Activated CD8-positive, alpha-beta T cell treated with anti-CD3 and anti-CD28 coated beads for 36 hours (primary cell): ENCODE data around the gene USP15. TPM values are rescaled to one million over a fixed set of nuclear protein-coding genes. Genes with fewer than 3 reads are reported as not detected.

Experiments used
- ATAC-seq: fragments of 200-7000 bp; cut with Tn5 transposase; one replicate; pipeline ENCODE4 v1.10.0; 2021; ENCODE audit warnings: mild to moderate bottlenecking, moderate library complexity
- CTCF ChIA-PET: fragments of 350-600 bp; sonication (Branson Sonifier 250); formaldehyde crosslinking; loops from one replicate; lab custom pipeline; 2021; ENCODE audit warnings: antibody characterized with exemption; lab: Charles Lee
- POLR2A ChIA-PET: fragments of 350-600 bp; sonication (Branson Sonifier 250); formaldehyde crosslinking; loops from one replicate; lab custom pipeline; 2021; ENCODE audit warnings: antibody characterized with exemption; lab: Charles Lee
- DNase-seq: peaks from one replicate; pipeline ENCODE4 v3.0.0-alpha.2; 2020
- H3K27ac Mint-ChIP-seq: one replicate; pipeline ENCODE4 v1.8.0; 2021; ENCODE audit warnings: mild to moderate bottlenecking, mixed read lengths
- H3K27me3 Mint-ChIP-seq: one replicate; pipeline ENCODE4 v1.8.0; 2021; ENCODE audit warnings: mixed read lengths
- H3K36me3 Mint-ChIP-seq: one replicate; pipeline ENCODE4 v1.8.0; 2021; ENCODE audit warnings: low read depth, mixed read lengths
- H3K4me1 Mint-ChIP-seq: one replicate; pipeline ENCODE4 v1.8.0; 2021; ENCODE audit warnings: low read depth, mixed read lengths
- H3K4me3 Mint-ChIP-seq: one replicate; pipeline ENCODE4 v1.8.0; 2021; ENCODE audit warnings: mild to moderate bottlenecking, moderate library complexity, mixed read lengths
- H3K9me3 Mint-ChIP-seq: one replicate; pipeline ENCODE4 v1.8.0; 2021; ENCODE audit warnings: mixed read lengths
- intact Hi-C: fragments of 100-400 bp; cut with micrococcal nuclease; formaldehyde crosslinking; loops from one replicate; pipeline ENCODE4 v1.10.0; 2022
- total RNA-seq, 2 experiments: library from RNA; stranded (reverse); gene quantifications; one replicate each; pipeline ENCODE4 v1.2.3, GENCODE V29; 2021
- TF ChIP-seq, protein P1 (sequence below): fragments of 200-600 bp; IDR thresholded peaks from one replicate; pipeline ENCODE4 v1.8.0; 2022; ENCODE audit warnings: antibody characterized with exemption, mild to moderate bottlenecking

USP15 gene
- total RNA-seq, 2 experiments from 2014 or later = 112 to 118 TPM

DNA sequence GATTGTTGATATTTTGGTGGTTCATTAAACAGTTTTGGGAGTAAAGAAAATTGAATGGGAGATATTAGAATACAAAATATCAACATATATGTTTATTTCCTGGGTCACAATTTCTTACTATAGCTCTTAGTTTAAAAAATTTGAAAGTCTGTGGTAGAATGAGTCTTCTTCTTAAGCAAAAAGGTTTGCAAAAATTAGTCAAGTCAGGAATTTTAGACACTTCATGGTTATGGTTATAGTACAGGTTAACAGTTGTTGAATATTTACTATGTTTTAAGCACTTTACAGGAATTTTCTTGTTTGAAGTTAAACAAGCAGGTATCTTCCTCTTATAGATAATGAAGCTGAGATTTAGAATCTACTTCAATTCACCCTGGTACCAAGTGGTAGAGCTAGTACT is 56.8 kb downstream of the USP15 start:
- no peaks in the 10 kb centered on the region for H3K27me3 Mint-ChIP-seq
- peaks cover 31% of the 10 kb centered on the region for H3K4me1 Mint-ChIP-seq
- intact Hi-C loops = no loop called here
- no peak overlapping the region for H3K27ac Mint-ChIP-seq
- TF ChIP-seq, protein P1, sequence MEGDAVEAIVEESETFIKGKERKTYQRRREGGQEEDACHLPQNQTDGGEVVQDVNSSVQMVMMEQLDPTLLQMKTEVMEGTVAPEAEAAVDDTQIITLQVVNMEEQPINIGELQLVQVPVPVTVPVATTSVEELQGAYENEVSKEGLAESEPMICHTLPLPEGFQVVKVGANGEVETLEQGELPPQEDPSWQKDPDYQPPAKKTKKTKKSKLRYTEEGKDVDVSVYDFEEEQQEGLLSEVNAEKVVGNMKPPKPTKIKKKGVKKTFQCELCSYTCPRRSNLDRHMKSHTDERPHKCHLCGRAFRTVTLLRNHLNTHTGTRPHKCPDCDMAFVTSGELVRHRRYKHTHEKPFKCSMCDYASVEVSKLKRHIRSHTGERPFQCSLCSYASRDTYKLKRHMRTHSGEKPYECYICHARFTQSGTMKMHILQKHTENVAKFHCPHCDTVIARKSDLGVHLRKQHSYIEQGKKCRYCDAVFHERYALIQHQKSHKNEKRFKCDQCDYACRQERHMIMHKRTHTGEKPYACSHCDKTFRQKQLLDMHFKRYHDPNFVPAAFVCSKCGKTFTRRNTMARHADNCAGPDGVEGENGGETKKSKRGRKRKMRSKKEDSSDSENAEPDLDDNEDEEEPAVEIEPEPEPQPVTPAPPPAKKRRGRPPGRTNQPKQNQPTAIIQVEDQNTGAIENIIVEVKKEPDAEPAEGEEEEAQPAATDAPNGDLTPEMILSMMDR = no peak
- H3K9me3 Mint-ChIP-seq = peaks cover 7% of the 10 kb centered on the region
- DNase-seq (no peak), ATAC-seq (no peak)
- no peak overlapping the region for H3K4me3 Mint-ChIP-seq
- peaks cover 42% of the 10 kb centered on the region for H3K36me3 Mint-ChIP-seq
- ChIA-PET CTCF (interaction anchor here (1.0 kb wide), 1 partner anchor 24 kb away, joined by 3 read pairs; no protein-coding TSS in a partner anchor), POLR2A (no interaction called here)

DNA sequence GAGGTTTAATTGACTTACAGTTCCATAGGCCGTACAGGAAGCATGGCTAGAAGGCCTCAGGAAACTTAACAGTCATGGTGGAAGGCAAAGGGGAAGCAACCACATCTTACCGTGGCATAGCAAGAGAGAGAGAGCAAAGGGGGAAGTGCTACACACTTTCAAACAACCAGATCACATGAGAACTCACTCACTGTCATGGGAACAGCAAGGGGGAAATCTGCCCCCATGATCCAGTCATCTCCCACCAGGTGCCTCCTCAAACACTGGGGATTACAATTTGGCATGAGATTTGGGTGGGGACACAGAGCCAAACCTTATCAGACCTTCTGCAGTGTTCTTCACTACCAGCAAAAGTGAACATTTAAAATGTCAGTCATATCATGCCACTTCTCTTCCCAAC is 58.9 kb downstream of the USP15 start:
- peak overlapping the region; percentile 6 for H3K27ac Mint-ChIP-seq
- CTCF ChIA-PET = no interaction called here
- TF ChIP-seq, protein P1 = no peak

DNA sequence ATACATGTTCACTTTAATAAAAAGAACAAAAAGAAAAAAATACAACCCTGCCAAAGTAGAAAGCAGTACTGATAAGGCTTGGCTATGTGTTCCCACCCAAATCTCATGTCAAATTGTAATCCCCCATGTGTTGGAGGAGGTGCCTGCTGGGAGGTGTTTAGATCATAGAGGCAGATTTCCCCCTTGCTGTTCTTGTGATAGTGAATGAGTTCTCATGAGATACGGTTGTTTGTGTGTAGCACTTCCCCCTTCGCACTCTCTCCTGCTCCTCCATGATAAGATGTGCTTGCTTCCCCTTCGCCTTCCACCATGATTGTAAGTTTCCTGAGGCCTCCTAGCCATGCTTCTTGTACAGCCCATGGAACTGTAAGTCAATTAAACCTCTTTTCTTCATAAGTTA is 59.9 kb downstream of the USP15 start:
- peaks cover 52% of the 10 kb centered on the region for H3K36me3 Mint-ChIP-seq
- H3K9me3 Mint-ChIP-seq = peaks cover 7% of the 10 kb centered on the region
- no peaks in the 10 kb centered on the region for H3K27me3 Mint-ChIP-seq
- H3K4me3 Mint-ChIP-seq = no peak overlapping the region
- TF ChIP-seq, protein P1 = no peak
- ChIA-PET POLR2A (no interaction called here), CTCF (no interaction called here)
- peaks cover 37% of the 10 kb centered on the region for H3K4me1 Mint-ChIP-seq
- intact Hi-C loops = no loop called here
- ATAC-seq (no peak), DNase-seq (no peak)
- H3K27ac Mint-ChIP-seq = peak overlapping the region; percentile 10

More for the DNA sequence above, 58.9 kb downstream of the USP15 start:
- H3K36me3 Mint-ChIP-seq = peaks cover 54% of the 10 kb centered on the region
- intact Hi-C loops = no loop called here
- ATAC-seq = no peak
- POLR2A ChIA-PET = interaction anchor here (1.6 kb wide), 1 partner anchor 59 kb away, joined by 4 read pairs; the partner anchor contains the start of gene USP15
- H3K9me3 Mint-ChIP-seq = peaks cover 7% of the 10 kb centered on the region
- no peak overlapping the region for H3K4me3 Mint-ChIP-seq
- H3K4me1 Mint-ChIP-seq = peaks cover 37% of the 10 kb centered on the region
- no peaks in the 10 kb centered on the region for H3K27me3 Mint-ChIP-seq
- no peak for DNase-seq

DNA sequence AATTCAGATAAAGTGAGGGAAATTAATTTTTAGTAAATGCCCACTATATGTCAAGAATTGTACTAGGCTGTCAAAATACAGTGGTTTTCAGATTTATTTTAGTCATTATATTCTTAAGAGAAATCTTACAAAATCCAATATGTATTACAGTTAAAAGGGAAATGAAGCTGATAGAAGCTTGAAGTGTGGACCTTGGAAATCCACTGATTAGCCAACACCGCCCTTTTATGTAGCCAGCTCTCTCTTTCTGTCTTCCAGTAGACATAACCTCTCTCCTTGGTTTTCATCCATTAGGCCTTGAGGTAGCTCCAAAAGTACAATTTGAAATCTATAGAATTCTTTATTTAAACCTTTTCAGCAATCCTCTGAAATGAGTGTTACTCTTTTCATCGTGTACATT is 63.2 kb downstream of the USP15 start:
- TF ChIP-seq, protein P1 = no peak
- Mint-ChIP-seq H3K9me3 (peaks cover 2% of the 10 kb centered on the region), H3K27me3 (no peaks in the 10 kb centered on the region), H3K27ac (no peak overlapping the region), H3K4me3 (no peak overlapping the region), H3K4me1 (peaks cover 32% of the 10 kb centered on the region), H3K36me3 (peaks cover 41% of the 10 kb centered on the region)
- DNase-seq = no peak
- CTCF ChIA-PET = no interaction called here
- ATAC-seq = no peak
- POLR2A ChIA-PET = no interaction called here
- intact Hi-C loops = no loop called here

DNA sequence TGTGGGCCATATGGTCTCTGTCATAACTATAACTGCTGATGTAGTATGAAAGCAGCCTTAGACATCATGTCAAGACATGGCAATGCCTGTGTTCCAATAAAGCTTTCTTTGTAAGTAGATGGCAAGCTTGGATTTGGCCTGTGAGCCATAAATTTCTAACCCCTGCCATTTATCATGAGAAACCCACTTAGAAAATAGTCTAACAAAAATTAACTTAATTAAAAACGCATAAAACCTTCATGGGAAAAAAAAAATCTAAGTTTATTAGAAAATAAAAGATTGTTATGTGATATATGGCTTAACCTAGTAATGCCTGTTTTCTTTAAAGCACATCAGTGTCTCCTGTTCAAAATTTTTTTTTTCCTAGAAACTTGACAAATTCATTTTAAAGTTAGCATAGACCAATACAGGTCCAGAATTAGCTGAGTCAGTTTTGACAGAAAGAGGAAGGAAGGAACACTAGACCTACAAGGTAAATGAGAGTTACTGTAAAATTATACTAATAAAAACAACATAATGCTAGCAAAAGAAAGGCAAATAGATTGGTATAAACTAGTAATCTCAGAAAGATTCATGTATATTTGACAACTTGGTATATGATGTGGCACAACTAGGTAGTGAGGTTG is 68.2 kb downstream of the USP15 start:
- no peaks in the 10 kb centered on the region for H3K9me3 Mint-ChIP-seq
- no peak overlapping the region for H3K4me3 Mint-ChIP-seq
- ChIA-PET CTCF (no interaction called here), POLR2A (no interaction called here)
- ATAC-seq (no peak), DNase-seq (no peak)
- H3K36me3 Mint-ChIP-seq = peaks cover 25% of the 10 kb centered on the region
- intact Hi-C loops = no loop called here
- H3K27me3 Mint-ChIP-seq = no peaks in the 10 kb centered on the region
- peaks cover 18% of the 10 kb centered on the region for H3K4me1 Mint-ChIP-seq
- no peak overlapping the region for H3K27ac Mint-ChIP-seq
- TF ChIP-seq, protein P1 = no peak
